H1 (cell line): ENCODE data around the gene CAPN13. TPM values are rescaled to one million over a fixed set of nuclear protein-coding genes. Genes with fewer than 3 reads are reported as not detected.

Source experiments
- EZH2 ChIP-seq: fragments of 200-600 bp; sonication (generic); IDR thresholded peaks from 2 replicates; pipeline ENCODE4 v1.7.1; 2012; ENCODE audit warnings: low read depth, mild to moderate bottlenecking, moderate library complexity, low read length, inconsistent platforms; ENCODE audit not compliant: severe bottlenecking
- RBBP5 ChIP-seq: IDR thresholded peaks from 2 replicates; pipeline ENCODE4 v1.7.1; 2012; ENCODE audit warnings: low read depth, mild to moderate bottlenecking, inconsistent platforms, low read length, moderate library complexity, borderline replicate concordance
- polyA plus RNA-seq, 7 experiments: library from polyadenylated mRNA; depleted of rRNA in 3 of 7; stranded (reverse) in 5 of 7; unstranded in 2 of 7; fragments of >200 nt in 5 of 7; fragments of 200-250 nt in 2 of 7; gene quantifications; 1 replicate in 5 of 7; 2 replicates in 1 of 7; 4 replicates in 1 of 7; pipeline versions ENCODE4 v1.2.1 to v1.2.3, GENCODE V29; 2011 to 2013; ENCODE audit warnings: missing spikeins in 2 of 7, mixed read lengths in 2 of 7
- total RNA-seq: library from RNA; stranded (reverse); fragmentation: NEBNext Ultra II Directional; extraction: Animal tissue kit (Norgen Biotek cat#: 25700); gene quantifications from 2 replicates; pipeline ENCODE4 v1.2.1, GENCODE V29; 2021
- TF ChIP-seq, protein P1 (sequence below): IDR thresholded peaks from 2 replicates; pipeline ENCODE4 v1.6.1; 2012; ENCODE audit warnings: inconsistent platforms

Gene CAPN13
- total and polyA plus RNA-seq, 2 of the 8 experiments (the other 6 are each of a cell fraction or from before 2014, with no cell fraction given): 2.4 TPM

DNA sequence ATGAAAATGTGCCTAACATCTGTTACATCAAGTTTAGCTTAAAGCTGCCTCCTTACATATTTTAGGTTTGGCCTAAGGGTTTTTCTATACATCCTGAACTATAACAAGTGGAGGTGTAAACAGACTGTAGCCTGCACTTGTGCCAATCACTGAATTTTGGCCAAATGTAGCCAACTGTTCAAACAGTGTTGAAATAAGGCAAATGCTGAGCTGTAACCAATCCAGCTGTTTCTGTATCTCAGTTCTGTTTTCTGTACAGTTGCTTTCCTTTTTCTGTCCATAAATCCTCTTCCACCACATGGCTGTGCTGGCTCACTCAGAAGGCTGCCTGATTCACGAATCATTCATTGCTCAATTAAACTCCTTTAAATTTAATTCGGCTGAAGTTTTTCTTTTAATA is 19.2 kb upstream of the CAPN13 start (continued):
- TF ChIP-seq, protein P1, sequence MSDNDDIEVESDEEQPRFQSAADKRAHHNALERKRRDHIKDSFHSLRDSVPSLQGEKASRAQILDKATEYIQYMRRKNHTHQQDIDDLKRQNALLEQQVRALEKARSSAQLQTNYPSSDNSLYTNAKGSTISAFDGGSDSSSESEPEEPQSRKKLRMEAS: no peak
- TF ChIP-seq EZH2: no peak
- no peak for TF ChIP-seq RBBP5
- TF ChIP-seq, all 59 proteins: peak for 0
